Endodermal cell (in vitro differentiated cells): ENCODE results near the gene KLHL17. TPM values are rescaled to one million over a fixed set of nuclear protein-coding genes. Genes with fewer than 3 reads are reported as not detected.

Source experiments
- DNase-seq: peaks from one replicate; pipeline ENCODE4 v3.0.0-alpha.2; 2017
- H3K27ac ChIP-seq: 2 replicates; pipeline ENCODE4 v1.5.1; 2013; ENCODE audit warnings: mild to moderate bottlenecking, low read depth, low read length, moderate library complexity
- H3K27me3 ChIP-seq: 2 replicates; pipeline ENCODE4 v1.6.1; 2013; ENCODE audit warnings: mild to moderate bottlenecking, low read length, moderate library complexity; ENCODE audit not compliant: insufficient read depth, control insufficient read depth, poor library complexity, severe bottlenecking
- H3K36me3 ChIP-seq: 2 replicates; pipeline ENCODE4 v1.7.0; 2013; ENCODE audit warnings: mild to moderate bottlenecking, low read length, moderate library complexity; ENCODE audit not compliant: control insufficient read depth, insufficient read depth
- H3K4me1 ChIP-seq: one replicate; pipeline ENCODE4 v1.7.0; 2013; ENCODE audit warnings: low read length; ENCODE audit not compliant: control insufficient read depth, insufficient read depth
- H3K4me3 ChIP-seq: 2 replicates; pipeline ENCODE4 v1.5.1; 2013; ENCODE audit warnings: mild to moderate bottlenecking, low read length, moderate library complexity
- H3K9ac ChIP-seq: 2 replicates; pipeline ENCODE4 v1.6.1; 2013; ENCODE audit warnings: mild to moderate bottlenecking, low read length, moderate library complexity; ENCODE audit not compliant: poor library complexity, severe bottlenecking; ENCODE audit errors: extremely low read depth
- H3K9me3 ChIP-seq: 2 replicates; pipeline ENCODE4 v1.6.1; 2013; ENCODE audit warnings: mild to moderate bottlenecking, low read length, moderate library complexity; ENCODE audit not compliant: control insufficient read depth
- H3K27ac Mint-ChIP-seq: 2 replicates; pipeline ENCODE4 v1.8.0; 2020; ENCODE audit warnings: mixed read lengths
- H3K27me3 Mint-ChIP-seq: 2 replicates; pipeline ENCODE4 v1.8.0; 2021; ENCODE audit warnings: mild to moderate bottlenecking, mixed read lengths; ENCODE audit not compliant: insufficient read depth
- H3K36me3 Mint-ChIP-seq: 2 replicates; pipeline ENCODE4 v1.8.0; 2020; ENCODE audit warnings: low read depth, mixed read lengths
- H3K4me1 Mint-ChIP-seq: 2 replicates; pipeline ENCODE4 v1.8.0; 2020; ENCODE audit warnings: mixed read lengths
- H3K4me3 Mint-ChIP-seq: 2 replicates; pipeline ENCODE4 v1.8.0; 2020; ENCODE audit warnings: mild to moderate bottlenecking, moderate library complexity, mixed read lengths
- H3K9me3 Mint-ChIP-seq: 2 replicates; pipeline ENCODE4 v1.8.0; 2020; ENCODE audit warnings: mild to moderate bottlenecking, mixed read lengths
- CTCF ChIP-seq: fragments of 200-600 bp; sonication (generic); conservative IDR thresholded peaks from 2 replicates; pipeline ENCODE4 v1.5.0; 2021; ENCODE audit warnings: antibody characterized with exemption, mild to moderate bottlenecking
- WGBS, 2 experiments: methylation state at CpG; one replicate each; pipeline versions ENCODE4 v1.1.5 to v1.1.7; 2013; ENCODE audit warnings: missing lambda C conversion rate in 2 of 2, mixed read lengths in 1 of 2; ENCODE audit not compliant: insufficient coverage in 1 of 2, insufficient read length in 1 of 2; 5-methylcytosine and 5-hydroxymethylcytosine counted together
- total RNA-seq, 2 donors: library from RNA; stranded (reverse); fragmentation: NEBNext Ultra II Directional in 1 of 2; extraction: Animal tissue kit (Norgen Biotek cat#: 25700) in 1 of 2; gene quantifications; 2 replicates in 1 of 2; 3 replicates in 1 of 2; pipeline ENCODE4 v1.2.1, GENCODE V29; 2021

The KLHL17 gene
- total RNA-seq, 2 donors from 2014 or later = 49.2 to 58.2 TPM

GRCh38 chr1:974293-974640, 13.9 kb downstream of the KLHL17 start:
- Histone ChIP-seq H3K36me3 (no peaks in the 10 kb centered on the region), H3K9ac (no peak overlapping the region), H3K4me3 (no peak overlapping the region), H3K9me3 (no peaks in the 10 kb centered on the region), H3K27ac (no peak overlapping the region), H3K27me3 (peaks cover 31% of the 10 kb centered on the region), H3K4me1 (no peaks in the 10 kb centered on the region)
- Mint-ChIP-seq H3K27ac (no peak overlapping the region), H3K4me3 (no peak overlapping the region), H3K9me3 (peaks cover 5% of the 10 kb centered on the region), H3K27me3 (peaks cover 26% of the 10 kb centered on the region), H3K4me1 (no peaks in the 10 kb centered on the region), H3K36me3 (peaks cover 3% of the 10 kb centered on the region)
- DNase-seq = no peak
- TF ChIP-seq CTCF = no peak
- 83 to 96% methylated on average over 1 to 11 of the region's 11 CpGs for WGBS, 2 experiments

- no peak for TF ChIP-seq CTCF
- H3K9me3 Mint-ChIP-seq = peaks cover 5% of the 10 kb centered on the region
- no peak overlapping the region for H3K4me3 ChIP-seq
- H3K27me3 ChIP-seq = peaks cover 25% of the 10 kb centered on the region
- no peak for DNase-seq
- H3K9ac ChIP-seq = no peak overlapping the region
- WGBS, 2 experiments = 91 to 92% methylated on average over 10 to 17 of the region's 17 CpGs
- H3K4me1 ChIP-seq = no peaks in the 10 kb centered on the region
- peaks cover 3% of the 10 kb centered on the region for H3K36me3 Mint-ChIP-seq
- peaks cover 21% of the 10 kb centered on the region for H3K27me3 Mint-ChIP-seq
- no peak overlapping the region for H3K27ac ChIP-seq
- H3K9me3 ChIP-seq = no peaks in the 10 kb centered on the region
- H3K27ac Mint-ChIP-seq = no peak overlapping the region
- H3K36me3 ChIP-seq = no peaks in the 10 kb centered on the region
- no peak overlapping the region for H3K4me3 Mint-ChIP-seq
- no peaks in the 10 kb centered on the region for H3K4me1 Mint-ChIP-seq
Observed at GRCh38 chr1:974687-975328, 14.4 kb downstream of the KLHL17 start.

- Histone ChIP-seq H3K27ac (no peak overlapping the region), H3K27me3 (peaks cover 20% of the 10 kb centered on the region), H3K4me1 (no peaks in the 10 kb centered on the region), H3K9ac (no peak overlapping the region), H3K36me3 (no peaks in the 10 kb centered on the region), H3K9me3 (no peaks in the 10 kb centered on the region), H3K4me3 (no peak overlapping the region)
- H3K36me3 Mint-ChIP-seq = peaks cover 3% of the 10 kb centered on the region
- no peaks in the 10 kb centered on the region for H3K4me1 Mint-ChIP-seq
- no peak overlapping the region for H3K4me3 Mint-ChIP-seq
- peaks cover 5% of the 10 kb centered on the region for H3K9me3 Mint-ChIP-seq
- 76 to 88% methylated on average over 4 to 9 of the region's 9 CpGs for WGBS, 2 experiments
- peaks cover 21% of the 10 kb centered on the region for H3K27me3 Mint-ChIP-seq
- H3K27ac Mint-ChIP-seq = no peak overlapping the region
- no peak for TF ChIP-seq CTCF
- DNase-seq = no peak
Observed at GRCh38 chr1:975365-975764, 15.0 kb downstream of the KLHL17 start.
